Stomach (tissue), 9 donors: ENCODE results near the gene PANK4. TPM values are rescaled to one million over a fixed set of nuclear protein-coding genes. Genes with fewer than 3 reads are reported as not detected.

ENCODE experiments used
- DNase-seq, 2 donors: peaks; one replicate each; pipeline versions ENCODE4 v3.0.0 to v3.0.0-alpha.2; 2013 to 2019
- H3K27ac ChIP-seq, 5 donors: fragments of 200-600 bp in 4 of 5; sonication (generic) in 4 of 5; one replicate each; pipeline ENCODE4 v1.5.1; 2013 to 2019; ENCODE audit warnings: mild to moderate bottlenecking in 1 of 5, moderate library complexity in 1 of 5
- H3K27me3 ChIP-seq, 3 donors: fragments of 200-600 bp; sonication (generic); one replicate each; pipeline ENCODE4 v1.5.1; 2017 to 2019; ENCODE audit warnings: mixed run types in 1 of 3
- H3K36me3 ChIP-seq, 4 donors: fragments of 200-600 bp; sonication (generic); 1 replicate in 3 of 4; 2 replicates in 1 of 4; pipeline ENCODE4 v1.5.1; 2016 to 2019
- H3K4me1 ChIP-seq, 4 donors: fragments of 200-600 bp; sonication (generic); one replicate each; pipeline ENCODE4 v1.5.1; 2016 to 2019
- H3K4me3 ChIP-seq, 4 donors: fragments of 200-600 bp; sonication (generic) in 3 of 4; one replicate each; pipeline ENCODE4 v1.5.1; 2016 to 2019; ENCODE audit warnings: mild to moderate bottlenecking in 1 of 4
- H3K9me3 ChIP-seq, 4 donors: fragments of 200-600 bp; sonication (generic); one replicate each; pipeline ENCODE4 v1.5.1; 2016 to 2019
- EP300 ChIP-seq: sonication (generic); formaldehyde crosslinking; IDR thresholded peaks from one replicate; pipeline ENCODE4 v1.6.1; 2017; ENCODE audit warnings: antibody characterized with exemption
- POLR2A ChIP-seq, 4 donors: fragments of 450-650 bp; IDR thresholded peaks; one replicate each; pipeline ENCODE4 v1.6.1; 2016; ENCODE audit warnings: antibody characterized with exemption in 4 of 4, control low read depth in 2 of 4, mild to moderate bottlenecking in 1 of 4, moderate library complexity in 1 of 4
- POLR2AphosphoS5 ChIP-seq, 3 donors: sonication (generic); formaldehyde crosslinking; IDR thresholded peaks; one replicate each; pipeline ENCODE4 v1.6.1; 2016; ENCODE audit warnings: antibody characterized with exemption in 3 of 3
- WGBS, 5 donors: extraction: QIAGEN DNeasy Blood & Tissue Kit in 3 of 5; methylation state at CpG; one replicate each; pipeline versions ENCODE4 v1.1.5 to v1.1.7; 2013 to 2018; 5-methylcytosine and 5-hydroxymethylcytosine counted together
- intact Hi-C: fragments of 100-400 bp; cut with DNase I; formaldehyde crosslinking; loops from one replicate; pipeline ENCODE4 v1.15.1; 2023; ENCODE audit warnings: low total_unique reads
- polyA plus RNA-seq, 3 donors: library from polyadenylated mRNA; stranded (reverse); fragments of 200-250 nt; gene quantifications; one replicate each; pipeline ENCODE4 v1.2.3, GENCODE V29; 2013
- total RNA-seq, 5 donors: library from RNA; depleted of rRNA; stranded (reverse); fragments of >200 nt; gene quantifications; one replicate each; pipeline versions ENCODE4 v1.1.0 to v1.2.3, GENCODE V29; 2014 to 2016
- TF ChIP-seq, protein P1 (sequence below), 7 experiments: fragments of 450-650 bp in 4 of 7; fragments of 200-600 bp in 3 of 7; sonication (generic) in 3 of 7; IDR thresholded peaks; one replicate each; pipeline ENCODE4 v1.5.1; 2016 to 2019; ENCODE audit warnings: antibody characterized with exemption in 7 of 7, control low read depth in 2 of 7, mild to moderate bottlenecking in 1 of 7
- donor health status: healthy with polysubstance abuse.
- donor health status: Bipolar disorder and iron deficiency.
- donor health status: healthy.

Gene PANK4
- total and polyA plus RNA-seq, 8 donors = 6.4 to 86.0 (median 19.5) TPM

DNA sequence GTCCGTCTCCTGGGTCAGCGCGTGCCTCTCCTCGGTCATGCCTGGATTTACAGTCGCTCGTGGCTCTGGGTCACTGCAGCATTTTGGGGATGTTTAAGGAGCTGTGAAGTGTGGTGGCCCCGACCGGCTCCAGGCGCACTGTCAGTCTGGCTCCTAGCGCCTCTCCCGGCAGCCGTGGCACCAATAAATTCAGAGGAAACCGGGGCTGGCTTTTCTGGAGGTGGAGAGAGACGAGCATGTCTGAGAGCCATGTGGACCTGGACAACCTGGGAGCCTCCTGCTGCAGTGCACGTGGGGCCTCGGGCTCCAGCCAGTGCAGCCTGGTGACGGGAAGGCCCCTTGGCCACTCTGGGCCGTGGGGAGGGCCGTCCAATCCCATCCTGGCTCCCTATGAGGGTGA is 33.2 kb downstream of the PANK4 start:
- intact Hi-C loops = no loop called here

DNA sequence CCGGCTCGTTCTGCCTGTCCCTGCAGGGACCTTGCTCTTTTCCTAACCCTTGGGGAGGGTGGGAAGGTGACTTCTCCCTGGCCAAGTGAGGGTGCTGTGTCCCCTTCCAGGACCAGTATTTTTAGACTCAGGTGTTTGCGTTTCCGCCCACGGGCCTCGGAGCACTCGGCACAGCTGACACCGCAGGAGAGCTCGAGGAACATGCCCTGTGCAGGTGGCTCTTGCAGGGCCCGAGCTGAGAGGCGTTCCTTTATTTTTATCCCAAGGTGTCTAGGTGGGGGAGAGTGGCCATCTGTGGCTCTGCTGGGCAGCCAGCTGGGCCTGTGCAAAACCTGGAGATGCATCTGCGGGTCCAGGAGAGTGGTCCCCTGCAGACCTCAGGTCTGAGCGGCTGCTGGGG is 34.3 kb downstream of the PANK4 start:
- Histone ChIP-seq H3K4me3 (no peak overlapping the region), H3K36me3 (no peaks in the 10 kb centered on the region), H3K27me3 (peaks cover 0 to 35% (median 0%) of the 10 kb centered on the region in 3 donors), H3K4me1 (no peaks in the 10 kb centered on the region), H3K9me3 (peaks cover 0 to 17% (median 14%) of the 10 kb centered on the region in 4 donors), H3K27ac (no peak overlapping the region)
- intact Hi-C loops = no loop called here
- no peak for DNase-seq
- TF ChIP-seq, protein P1, sequence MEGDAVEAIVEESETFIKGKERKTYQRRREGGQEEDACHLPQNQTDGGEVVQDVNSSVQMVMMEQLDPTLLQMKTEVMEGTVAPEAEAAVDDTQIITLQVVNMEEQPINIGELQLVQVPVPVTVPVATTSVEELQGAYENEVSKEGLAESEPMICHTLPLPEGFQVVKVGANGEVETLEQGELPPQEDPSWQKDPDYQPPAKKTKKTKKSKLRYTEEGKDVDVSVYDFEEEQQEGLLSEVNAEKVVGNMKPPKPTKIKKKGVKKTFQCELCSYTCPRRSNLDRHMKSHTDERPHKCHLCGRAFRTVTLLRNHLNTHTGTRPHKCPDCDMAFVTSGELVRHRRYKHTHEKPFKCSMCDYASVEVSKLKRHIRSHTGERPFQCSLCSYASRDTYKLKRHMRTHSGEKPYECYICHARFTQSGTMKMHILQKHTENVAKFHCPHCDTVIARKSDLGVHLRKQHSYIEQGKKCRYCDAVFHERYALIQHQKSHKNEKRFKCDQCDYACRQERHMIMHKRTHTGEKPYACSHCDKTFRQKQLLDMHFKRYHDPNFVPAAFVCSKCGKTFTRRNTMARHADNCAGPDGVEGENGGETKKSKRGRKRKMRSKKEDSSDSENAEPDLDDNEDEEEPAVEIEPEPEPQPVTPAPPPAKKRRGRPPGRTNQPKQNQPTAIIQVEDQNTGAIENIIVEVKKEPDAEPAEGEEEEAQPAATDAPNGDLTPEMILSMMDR (IDR thresholded peaks at IDR 0.05) = no peak
- WGBS, 5 donors = 50 to 62% (median 54%) methylated on average over 13 of the region's 13 CpGs

More for the DNA sequence above, 33.2 kb downstream of the PANK4 start:
- Histone ChIP-seq H3K27me3 (peaks cover 0 to 41% (median 0%) of the 10 kb centered on the region in 3 donors), H3K9me3 (peaks cover 0 to 14% (median 10%) of the 10 kb centered on the region in 4 donors), H3K27ac (no peak overlapping the region), H3K36me3 (no peaks in the 10 kb centered on the region), H3K4me3 (no peak overlapping the region), H3K4me1 (no peaks in the 10 kb centered on the region)
- TF ChIP-seq EP300 (no peak), POLR2A (IDR thresholded peaks at IDR 0.05) (no peak), POLR2AphosphoS5 (IDR thresholded peaks at IDR 0.05) (no peak)
- TF ChIP-seq, protein P1 (IDR thresholded peaks at IDR 0.05) = no peak
- 63 to 79% (median 69%) methylated on average over 13 to 19 of the region's 19 CpGs for WGBS, 5 donors
- DNase-seq = no peak

DNA sequence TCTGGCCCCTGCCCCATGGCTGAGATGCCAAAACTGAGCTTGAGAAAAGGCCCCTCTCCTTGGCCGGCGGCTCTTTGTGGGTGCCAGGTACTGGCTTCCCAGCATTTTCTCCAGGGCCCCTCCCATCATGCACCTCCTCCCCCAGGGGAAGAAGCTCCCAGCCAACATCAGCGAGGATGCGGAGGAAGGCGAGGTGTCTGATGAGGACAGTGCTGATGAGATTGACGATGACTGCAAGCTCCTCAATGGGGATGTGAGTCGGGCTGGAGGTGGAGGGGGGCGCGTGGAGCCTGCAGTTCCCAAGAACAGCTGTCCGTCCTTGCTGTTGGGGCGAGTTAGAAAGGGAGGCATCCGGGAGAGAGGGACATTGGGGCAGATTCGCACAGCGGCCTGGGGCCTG is 36.8 kb downstream of the PANK4 start:
- no peak for TF ChIP-seq POLR2A (IDR thresholded peaks at IDR 0.05)
- TF ChIP-seq, protein P1 (IDR thresholded peaks at IDR 0.05) = no peak
- TF ChIP-seq EP300 = no peak
- no peak for TF ChIP-seq POLR2AphosphoS5 (IDR thresholded peaks at IDR 0.05)
- H3K36me3 ChIP-seq = no peaks in the 10 kb centered on the region
- peaks cover 0 to 17% (median 14%) of the 10 kb centered on the region in 4 donors for H3K9me3 ChIP-seq
- H3K4me3 ChIP-seq = no peak overlapping the region
- no peak for DNase-seq
- no peak overlapping the region for H3K27ac ChIP-seq
- H3K4me1 ChIP-seq = no peaks in the 10 kb centered on the region
- H3K27me3 ChIP-seq = peaks cover 0 to 35% (median 0%) of the 10 kb centered on the region in 3 donors
- intact Hi-C loops = no loop called here
- 87 to 95% (median 90%) methylated on average over 12 to 14 of the region's 14 CpGs for whole genome bisulfite sequencing, 5 donors

DNA sequence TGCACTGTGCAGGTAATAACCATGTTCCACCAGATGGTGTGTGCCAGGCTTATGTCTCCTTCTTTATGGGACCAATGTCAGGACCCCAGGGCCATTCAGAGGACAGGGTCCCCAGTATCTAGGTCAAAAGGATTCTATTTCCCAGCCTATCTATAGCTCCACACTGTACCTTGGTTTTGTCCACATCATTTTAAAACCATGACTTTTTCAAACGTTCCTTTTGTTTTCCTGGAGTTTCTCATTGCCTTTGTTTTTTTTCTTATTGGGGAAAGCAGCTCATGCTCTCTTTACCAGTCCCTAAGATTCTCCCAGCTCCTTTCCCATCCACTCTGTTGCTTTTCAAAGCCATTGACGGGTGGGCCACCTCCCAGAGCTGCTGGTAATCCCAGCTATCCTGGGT is 37.7 kb downstream of the PANK4 start:
- H3K36me3 ChIP-seq = no peaks in the 10 kb centered on the region
- peaks cover 0 to 30% (median 0%) of the 10 kb centered on the region in 3 donors for H3K27me3 ChIP-seq
- 88 to 97% (median 90%) methylated on average over 2 of the region's 2 CpGs for WGBS, 5 donors
- peaks cover 0 to 17% (median 14%) of the 10 kb centered on the region in 4 donors for H3K9me3 ChIP-seq
- DNase-seq = no peak
- TF ChIP-seq EP300 = no peak
- TF ChIP-seq, protein P1 (IDR thresholded peaks at IDR 0.05) = no peak
- no peak for TF ChIP-seq POLR2A (IDR thresholded peaks at IDR 0.05)
- no peak for TF ChIP-seq POLR2AphosphoS5 (IDR thresholded peaks at IDR 0.05)
- no peak overlapping the region for H3K4me3 ChIP-seq
- H3K4me1 ChIP-seq = no peaks in the 10 kb centered on the region
- intact Hi-C loops = no loop called here
- H3K27ac ChIP-seq = no peak overlapping the region
